ENCODE data around the gene ALG3.

DNA sequence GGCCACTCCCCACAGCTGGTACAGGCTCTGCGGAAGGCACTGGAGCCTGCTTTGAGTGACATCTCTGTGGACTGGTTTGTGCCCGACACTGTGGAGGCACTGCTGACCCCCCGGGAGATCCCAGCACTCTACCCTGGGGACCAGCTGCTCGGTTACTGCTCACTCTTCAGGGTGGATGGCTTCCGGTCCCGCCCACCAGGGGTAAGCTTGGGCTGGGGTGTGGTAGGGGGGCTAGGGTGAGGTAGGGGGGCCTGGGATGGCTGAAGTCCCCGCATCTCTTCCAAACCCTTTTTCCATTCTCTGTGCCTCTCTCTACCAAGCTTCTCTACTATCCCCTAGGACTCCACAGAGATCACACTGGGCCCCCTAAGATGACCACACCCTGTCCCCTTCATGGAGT lies 11.6 kb downstream of the ALG3 start:
- TF ChIP-seq EZH2 (IDR thresholded peaks at IDR 0.05) (no peak), EZH2phosphoT487 (IDR thresholded peaks at IDR 0.05) (no peak)
- TF ChIP-seq, protein P1, sequence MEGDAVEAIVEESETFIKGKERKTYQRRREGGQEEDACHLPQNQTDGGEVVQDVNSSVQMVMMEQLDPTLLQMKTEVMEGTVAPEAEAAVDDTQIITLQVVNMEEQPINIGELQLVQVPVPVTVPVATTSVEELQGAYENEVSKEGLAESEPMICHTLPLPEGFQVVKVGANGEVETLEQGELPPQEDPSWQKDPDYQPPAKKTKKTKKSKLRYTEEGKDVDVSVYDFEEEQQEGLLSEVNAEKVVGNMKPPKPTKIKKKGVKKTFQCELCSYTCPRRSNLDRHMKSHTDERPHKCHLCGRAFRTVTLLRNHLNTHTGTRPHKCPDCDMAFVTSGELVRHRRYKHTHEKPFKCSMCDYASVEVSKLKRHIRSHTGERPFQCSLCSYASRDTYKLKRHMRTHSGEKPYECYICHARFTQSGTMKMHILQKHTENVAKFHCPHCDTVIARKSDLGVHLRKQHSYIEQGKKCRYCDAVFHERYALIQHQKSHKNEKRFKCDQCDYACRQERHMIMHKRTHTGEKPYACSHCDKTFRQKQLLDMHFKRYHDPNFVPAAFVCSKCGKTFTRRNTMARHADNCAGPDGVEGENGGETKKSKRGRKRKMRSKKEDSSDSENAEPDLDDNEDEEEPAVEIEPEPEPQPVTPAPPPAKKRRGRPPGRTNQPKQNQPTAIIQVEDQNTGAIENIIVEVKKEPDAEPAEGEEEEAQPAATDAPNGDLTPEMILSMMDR (IDR thresholded peaks at IDR 0.05), result no peak
